ENCODE measurements around the gene YTHDF2.
A peak's percentile ranks its signal among the peaks of the same experiment; 100 is the strongest.

GRCh38 chr1:28756846-28757245 lies 20.1 kb downstream of the YTHDF2 start:
- peak in 2 of 7 experiments; percentile 21 to 22 for TF ChIP-seq CTCF (IDR thresholded peaks at IDR 0.05)
- TF ChIP-seq POLR2A (IDR thresholded peaks at IDR 0.05) = no peak
